Ishikawa (cell line): Measurements from ENCODE around the gene NPC2.

Experiments used
- EGR1 ChIP-seq: IDR thresholded peaks from 2 replicates; pipeline ENCODE4 v1.6.1; 2012
- TCF12 ChIP-seq: IDR thresholded peaks from 2 replicates; pipeline ENCODE4 v1.6.1; 2012; ENCODE audit warnings: low read depth
- TF ChIP-seq, protein P1 (sequence below): IDR thresholded peaks from 2 replicates; pipeline ENCODE4 v1.6.1; 2012
- TF ChIP-seq, protein P2 (sequence below): IDR thresholded peaks from 2 replicates; pipeline ENCODE4 v1.6.1; 2012; ENCODE audit warnings: low read depth, mild to moderate bottlenecking
- TF ChIP-seq, protein P3 (sequence below): IDR thresholded peaks from 2 replicates; pipeline ENCODE4 v1.6.1; 2012

DNA sequence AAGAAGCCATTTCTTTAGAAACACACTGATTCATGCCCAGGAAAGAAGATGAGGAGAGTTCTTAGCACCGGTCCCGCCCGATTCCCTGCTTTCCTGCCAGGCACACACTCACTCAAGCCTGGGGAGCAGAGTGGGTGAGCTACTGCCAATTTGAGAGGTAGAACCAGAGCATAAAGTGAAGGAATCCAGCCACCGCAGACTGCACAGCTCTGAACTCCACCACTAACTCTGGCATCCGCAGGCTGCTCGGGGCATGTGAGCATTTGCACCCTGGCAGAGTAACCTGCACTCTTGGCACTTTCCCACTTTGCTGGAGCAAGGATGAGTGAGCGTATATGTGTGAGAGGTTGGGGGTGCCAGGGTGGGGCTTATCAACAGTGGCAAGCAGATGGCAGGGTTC lies 63.1 kb downstream of the NPC2 start:
- TF ChIP-seq, protein P1, sequence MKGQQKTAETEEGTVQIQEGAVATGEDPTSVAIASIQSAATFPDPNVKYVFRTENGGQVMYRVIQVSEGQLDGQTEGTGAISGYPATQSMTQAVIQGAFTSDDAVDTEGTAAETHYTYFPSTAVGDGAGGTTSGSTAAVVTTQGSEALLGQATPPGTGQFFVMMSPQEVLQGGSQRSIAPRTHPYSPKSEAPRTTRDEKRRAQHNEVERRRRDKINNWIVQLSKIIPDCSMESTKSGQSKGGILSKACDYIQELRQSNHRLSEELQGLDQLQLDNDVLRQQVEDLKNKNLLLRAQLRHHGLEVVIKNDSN: no peak
- no peak for TF ChIP-seq TCF12
- TF ChIP-seq, protein P2, sequence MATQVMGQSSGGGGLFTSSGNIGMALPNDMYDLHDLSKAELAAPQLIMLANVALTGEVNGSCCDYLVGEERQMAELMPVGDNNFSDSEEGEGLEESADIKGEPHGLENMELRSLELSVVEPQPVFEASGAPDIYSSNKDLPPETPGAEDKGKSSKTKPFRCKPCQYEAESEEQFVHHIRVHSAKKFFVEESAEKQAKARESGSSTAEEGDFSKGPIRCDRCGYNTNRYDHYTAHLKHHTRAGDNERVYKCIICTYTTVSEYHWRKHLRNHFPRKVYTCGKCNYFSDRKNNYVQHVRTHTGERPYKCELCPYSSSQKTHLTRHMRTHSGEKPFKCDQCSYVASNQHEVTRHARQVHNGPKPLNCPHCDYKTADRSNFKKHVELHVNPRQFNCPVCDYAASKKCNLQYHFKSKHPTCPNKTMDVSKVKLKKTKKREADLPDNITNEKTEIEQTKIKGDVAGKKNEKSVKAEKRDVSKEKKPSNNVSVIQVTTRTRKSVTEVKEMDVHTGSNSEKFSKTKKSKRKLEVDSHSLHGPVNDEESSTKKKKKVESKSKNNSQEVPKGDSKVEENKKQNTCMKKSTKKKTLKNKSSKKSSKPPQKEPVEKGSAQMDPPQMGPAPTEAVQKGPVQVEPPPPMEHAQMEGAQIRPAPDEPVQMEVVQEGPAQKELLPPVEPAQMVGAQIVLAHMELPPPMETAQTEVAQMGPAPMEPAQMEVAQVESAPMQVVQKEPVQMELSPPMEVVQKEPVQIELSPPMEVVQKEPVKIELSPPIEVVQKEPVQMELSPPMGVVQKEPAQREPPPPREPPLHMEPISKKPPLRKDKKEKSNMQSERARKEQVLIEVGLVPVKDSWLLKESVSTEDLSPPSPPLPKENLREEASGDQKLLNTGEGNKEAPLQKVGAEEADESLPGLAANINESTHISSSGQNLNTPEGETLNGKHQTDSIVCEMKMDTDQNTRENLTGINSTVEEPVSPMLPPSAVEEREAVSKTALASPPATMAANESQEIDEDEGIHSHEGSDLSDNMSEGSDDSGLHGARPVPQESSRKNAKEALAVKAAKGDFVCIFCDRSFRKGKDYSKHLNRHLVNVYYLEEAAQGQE: no peak
- TF ChIP-seq EGR1: no peak
- TF ChIP-seq, protein P3, sequence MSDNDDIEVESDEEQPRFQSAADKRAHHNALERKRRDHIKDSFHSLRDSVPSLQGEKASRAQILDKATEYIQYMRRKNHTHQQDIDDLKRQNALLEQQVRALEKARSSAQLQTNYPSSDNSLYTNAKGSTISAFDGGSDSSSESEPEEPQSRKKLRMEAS: no peak
